ENCODE data around the gene TGFB2.

Gene TGFB2

GRCh38 chr1:218336328-218336727 is 8.8 kb upstream of the TGFB2 start:
- no peak for DNase-seq

GRCh38 chr1:218339267-218339831 is 5.8 kb upstream of the TGFB2 start:
- DNase-seq, result no peak

- no peak for DNase-seq
Measured at GRCh38 chr1:218341325-218341724, 3.8 kb upstream of the TGFB2 start.

DNA sequence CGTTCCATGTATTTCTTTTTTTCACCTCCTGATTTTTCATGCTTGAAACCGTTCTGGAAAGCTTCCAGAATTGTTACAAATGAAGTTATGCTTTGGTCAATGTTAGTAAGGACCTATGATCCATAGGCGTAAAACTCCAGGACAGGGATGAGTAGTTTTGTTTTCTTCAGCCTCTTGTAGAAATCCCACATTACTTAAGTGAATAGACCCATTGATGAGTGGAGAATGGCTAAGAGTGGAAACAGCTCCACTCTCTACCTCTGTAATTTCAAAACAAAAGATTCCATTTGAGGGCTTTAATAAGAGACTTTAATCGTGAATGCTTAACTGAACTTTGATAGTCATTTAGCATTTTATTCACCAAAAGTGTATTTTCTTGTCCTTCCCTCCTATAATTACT is 3.0 kb upstream of the TGFB2 start:
- no peak for DNase-seq

DNA sequence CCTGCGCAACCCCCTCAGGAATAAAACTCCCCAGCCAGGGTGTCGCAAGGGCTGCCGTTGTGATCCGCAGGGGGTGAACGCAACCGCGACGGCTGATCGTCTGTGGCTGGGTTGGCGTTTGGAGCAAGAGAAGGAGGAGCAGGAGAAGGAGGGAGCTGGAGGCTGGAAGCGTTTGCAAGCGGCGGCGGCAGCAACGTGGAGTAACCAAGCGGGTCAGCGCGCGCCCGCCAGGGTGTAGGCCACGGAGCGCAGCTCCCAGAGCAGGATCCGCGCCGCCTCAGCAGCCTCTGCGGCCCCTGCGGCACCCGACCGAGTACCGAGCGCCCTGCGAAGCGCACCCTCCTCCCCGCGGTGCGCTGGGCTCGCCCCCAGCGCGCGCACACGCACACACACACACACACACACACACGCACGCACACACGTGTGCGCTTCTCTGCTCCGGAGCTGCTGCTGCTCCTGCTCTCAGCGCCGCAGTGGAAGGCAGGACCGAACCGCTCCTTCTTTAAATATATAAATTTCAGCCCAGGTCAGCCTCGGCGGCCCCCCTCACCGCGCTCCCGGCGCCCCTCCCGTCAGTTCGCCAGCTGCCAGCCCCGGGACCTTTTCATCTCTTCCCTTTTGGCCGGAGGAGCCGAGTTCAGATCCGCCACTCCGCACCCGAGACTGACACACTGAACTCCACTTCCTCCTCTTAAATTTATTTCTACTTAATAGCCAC is 696 bp downstream of the TGFB2 start:
- no peak for DNase-seq

DNA sequence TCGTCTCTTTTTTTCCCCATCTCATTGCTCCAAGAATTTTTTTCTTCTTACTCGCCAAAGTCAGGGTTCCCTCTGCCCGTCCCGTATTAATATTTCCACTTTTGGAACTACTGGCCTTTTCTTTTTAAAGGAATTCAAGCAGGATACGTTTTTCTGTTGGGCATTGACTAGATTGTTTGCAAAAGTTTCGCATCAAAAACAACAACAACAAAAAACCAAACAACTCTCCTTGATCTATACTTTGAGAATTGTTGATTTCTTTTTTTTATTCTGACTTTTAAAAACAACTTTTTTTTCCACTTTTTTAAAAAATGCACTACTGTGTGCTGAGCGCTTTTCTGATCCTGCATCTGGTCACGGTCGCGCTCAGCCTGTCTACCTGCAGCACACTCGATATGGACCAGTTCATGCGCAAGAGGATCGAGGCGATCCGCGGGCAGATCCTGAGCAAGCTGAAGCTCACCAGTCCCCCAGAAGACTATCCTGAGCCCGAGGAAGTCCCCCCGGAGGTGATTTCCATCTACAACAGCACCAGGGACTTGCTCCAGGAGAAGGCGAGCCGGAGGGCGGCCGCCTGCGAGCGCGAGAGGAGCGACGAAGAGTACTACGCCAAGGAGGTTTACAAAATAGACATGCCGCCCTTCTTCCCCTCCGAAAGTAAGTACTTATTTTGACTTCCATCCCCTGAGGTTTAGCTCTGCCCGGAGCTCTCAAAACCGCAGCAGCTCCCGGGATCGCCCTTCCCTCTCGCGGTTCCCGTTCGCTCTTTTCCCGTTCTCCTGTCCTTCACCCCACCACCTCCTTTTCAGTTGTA is 1.5 kb downstream of the TGFB2 start:
- no peak for DNase-seq

- no peak for DNase-seq
Measured at GRCh38 chr1:218347336-218347722, 2.2 kb downstream of the TGFB2 start.

DNA sequence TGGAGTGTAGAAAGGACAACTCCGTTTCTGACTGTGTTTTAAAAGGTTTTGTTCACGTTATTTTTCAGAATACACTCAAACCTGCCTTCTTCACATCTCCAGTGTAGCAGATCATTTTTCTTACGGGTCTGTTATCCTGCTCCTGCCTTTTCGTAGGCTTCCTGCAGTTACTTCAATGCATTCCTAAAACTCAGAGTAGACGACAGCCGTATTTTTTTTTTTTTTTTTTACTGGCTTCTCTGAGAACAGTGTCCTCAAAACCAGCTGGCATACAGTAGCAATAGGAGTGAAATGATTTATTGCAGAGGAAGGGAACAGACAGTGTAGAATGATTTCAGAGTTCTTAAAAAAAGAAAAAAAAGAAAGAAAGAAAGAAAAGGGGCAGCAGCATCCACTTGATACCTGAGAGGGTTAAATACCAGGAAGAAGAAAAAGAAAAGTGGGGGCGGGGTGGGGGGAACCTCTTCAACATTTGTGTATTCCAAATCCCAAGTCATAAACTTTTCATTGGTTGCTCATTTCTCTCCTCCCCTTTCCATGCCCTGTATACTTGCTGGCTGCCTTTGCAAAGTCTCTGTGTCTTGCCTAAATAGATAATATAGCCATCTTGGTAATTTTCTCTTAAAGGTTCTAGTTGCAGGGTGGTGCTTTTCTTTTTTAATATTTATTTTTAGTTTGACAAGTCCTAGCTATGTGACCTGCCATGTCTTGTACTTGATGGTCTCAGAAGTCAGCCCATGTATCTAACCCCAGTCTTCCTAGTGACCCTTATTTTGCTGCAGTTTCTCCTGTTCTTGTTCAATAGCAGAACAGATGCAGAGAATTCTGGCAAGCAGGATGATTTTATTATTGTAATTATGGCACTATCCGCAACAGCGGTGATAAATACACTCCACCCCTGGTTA is 2.8 kb downstream of the TGFB2 start:
- no peak for DNase-seq

DNA sequence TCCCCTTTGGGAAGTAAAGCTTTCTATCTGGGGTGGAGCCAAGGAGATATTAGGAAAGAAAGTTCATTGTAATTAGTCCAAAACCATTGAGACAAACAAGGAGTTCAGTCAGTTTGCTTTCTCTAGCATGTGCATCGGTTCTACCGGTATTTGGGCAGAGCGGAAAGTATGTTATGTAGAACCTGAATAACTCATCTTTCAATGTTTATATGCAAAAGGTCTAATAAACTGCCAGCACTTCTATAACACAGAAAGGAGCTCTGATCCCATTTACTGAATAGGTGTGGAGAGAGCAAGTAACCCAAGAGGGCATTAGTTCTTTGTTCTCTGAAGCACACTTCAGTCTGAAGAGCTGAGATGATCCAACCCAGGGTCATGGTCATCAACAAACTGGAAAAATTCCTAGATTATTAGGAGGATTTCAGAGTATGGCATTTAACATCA is 3.5 kb downstream of the TGFB2 start:
- DNase-seq, result no peak

GRCh38 chr1:218349348-218350034 is 4.4 kb downstream of the TGFB2 start:
- no peak for DNase-seq

- no peak for DNase-seq
Measured at GRCh38 chr1:218350035-218350525, 4.9 kb downstream of the TGFB2 start.

GRCh38 chr1:218350801-218351266 is 5.7 kb downstream of the TGFB2 start:
- no peak for DNase-seq

DNA sequence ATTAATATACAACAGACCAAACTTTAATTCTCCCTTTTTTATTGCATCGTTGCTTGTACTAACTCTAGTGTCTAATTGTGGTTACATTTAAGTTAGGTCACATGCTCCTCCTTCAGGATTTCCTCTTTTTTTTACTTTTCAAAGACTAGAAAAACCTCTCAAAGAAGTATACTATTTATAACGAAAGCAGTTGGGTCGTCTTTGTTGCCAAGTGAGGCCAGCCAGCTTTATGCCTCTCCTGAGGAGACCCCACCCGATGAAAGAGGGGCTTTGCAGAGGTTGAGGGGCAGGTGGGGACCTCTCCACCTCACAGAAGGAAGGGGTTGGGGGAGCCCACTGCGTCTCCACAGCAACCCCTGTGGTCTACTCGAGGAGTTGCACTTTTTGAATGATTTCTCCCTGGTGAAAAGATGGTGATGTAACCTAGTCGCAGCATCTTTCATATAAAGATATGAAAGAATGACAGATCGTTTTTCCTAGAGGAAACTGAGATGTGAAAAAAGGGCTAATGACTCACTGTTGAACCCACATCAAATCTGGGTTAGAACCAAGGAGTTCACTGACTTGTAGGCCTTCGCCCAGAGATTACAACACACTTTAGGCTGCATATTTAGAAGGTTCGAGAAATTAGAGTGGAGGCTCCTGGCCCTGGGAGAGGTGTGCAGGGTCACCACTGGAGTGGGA is 6.4 kb downstream of the TGFB2 start:
- no peak for DNase-seq

GRCh38 chr1:218352075-218352438 is 6.9 kb downstream of the TGFB2 start:
- no peak for DNase-seq

DNA sequence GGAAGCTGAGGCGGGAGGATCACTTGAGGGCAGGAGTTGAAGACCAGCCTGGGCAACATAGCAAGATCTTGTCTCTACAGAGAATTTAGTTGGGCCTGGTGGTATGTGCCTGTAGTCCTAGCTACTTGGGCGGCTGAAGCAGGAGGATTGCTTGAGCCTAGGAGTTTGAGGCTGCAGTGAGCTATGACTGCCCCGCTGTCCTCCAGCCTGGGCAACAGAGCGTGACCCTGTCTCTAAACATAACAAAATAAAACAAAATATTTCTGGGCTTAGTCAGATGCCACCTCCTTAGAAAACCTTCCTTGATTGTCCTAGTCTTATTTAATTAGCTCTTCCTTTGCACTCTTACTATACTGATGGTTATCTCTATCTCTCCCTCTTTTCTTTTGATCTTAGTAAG is 8.5 kb downstream of the TGFB2 start:
- no peak for DNase-seq

- DNase-seq, result no peak
Measured at GRCh38 chr1:218355278-218355677, 10.1 kb downstream of the TGFB2 start.

GRCh38 chr1:218357211-218357892 is 12.2 kb downstream of the TGFB2 start:
- no peak for DNase-seq

DNA sequence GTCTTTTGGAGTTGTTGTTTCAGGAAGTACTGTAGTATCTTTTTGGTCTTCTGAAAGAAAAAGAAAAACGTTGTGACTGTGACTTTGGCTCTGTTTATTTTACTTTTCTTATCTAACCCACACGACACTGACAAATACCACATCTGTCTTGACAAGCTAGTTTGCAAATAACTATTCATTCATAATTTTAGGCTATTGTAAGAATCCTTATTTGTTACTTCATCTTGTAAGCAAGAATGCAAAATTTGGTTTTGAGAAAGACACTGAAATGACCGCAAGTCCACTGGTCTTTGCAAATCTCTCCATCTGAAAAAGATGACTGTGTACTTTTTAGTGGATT is 12.7 kb downstream of the TGFB2 start:
- no peak for DNase-seq

GRCh38 chr1:218361298-218362065 is 16.3 kb downstream of the TGFB2 start:
- no peak for DNase-seq

DNA sequence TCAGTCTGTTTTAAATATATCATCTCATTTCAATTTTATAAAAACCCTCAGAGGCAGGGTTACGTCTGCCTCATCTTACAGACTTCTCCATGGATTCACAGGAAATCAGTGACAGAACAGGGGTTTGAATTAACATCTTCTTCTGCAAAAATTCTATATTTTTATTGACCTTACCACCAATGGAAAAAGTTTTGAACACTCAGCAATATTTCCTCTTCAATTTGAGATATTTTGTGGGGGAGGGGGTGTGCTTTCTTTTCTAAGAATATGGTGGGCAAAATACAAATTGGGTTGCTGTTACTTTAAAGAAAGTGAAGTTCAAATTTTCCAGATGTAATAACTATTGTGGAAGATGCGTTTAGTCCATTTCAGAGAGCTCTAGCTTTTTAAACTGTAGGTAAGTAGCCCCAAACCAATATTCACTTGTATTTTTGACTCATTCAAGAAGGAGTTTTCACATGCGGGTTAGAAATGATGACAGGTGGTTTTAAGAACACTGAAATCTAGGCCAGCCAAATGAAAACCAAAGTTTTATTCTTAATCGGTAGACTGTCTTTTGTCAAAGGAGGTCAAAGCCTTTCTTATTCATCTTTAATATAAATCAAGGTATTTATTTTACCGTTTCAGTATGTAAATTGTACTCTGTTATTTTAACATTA is 17.4 kb downstream of the TGFB2 start:
- DNase-seq, result no peak

Data from NCI-H1436 treated with DMSO at 0.1 percent for 48 hours (cell line).